HG03159 (cell line): Measurements from ENCODE around the gene VAV1.

Experiments used
- ATAC-seq: cut with Tn5 transposase; IDR thresholded peaks from one replicate; pipeline ENCODE4 v1.9.1; 2021; ENCODE audit warnings: mild to moderate bottlenecking, moderate library complexity; ENCODE audit not compliant: unreplicated experiment

Gene VAV1, protein sequence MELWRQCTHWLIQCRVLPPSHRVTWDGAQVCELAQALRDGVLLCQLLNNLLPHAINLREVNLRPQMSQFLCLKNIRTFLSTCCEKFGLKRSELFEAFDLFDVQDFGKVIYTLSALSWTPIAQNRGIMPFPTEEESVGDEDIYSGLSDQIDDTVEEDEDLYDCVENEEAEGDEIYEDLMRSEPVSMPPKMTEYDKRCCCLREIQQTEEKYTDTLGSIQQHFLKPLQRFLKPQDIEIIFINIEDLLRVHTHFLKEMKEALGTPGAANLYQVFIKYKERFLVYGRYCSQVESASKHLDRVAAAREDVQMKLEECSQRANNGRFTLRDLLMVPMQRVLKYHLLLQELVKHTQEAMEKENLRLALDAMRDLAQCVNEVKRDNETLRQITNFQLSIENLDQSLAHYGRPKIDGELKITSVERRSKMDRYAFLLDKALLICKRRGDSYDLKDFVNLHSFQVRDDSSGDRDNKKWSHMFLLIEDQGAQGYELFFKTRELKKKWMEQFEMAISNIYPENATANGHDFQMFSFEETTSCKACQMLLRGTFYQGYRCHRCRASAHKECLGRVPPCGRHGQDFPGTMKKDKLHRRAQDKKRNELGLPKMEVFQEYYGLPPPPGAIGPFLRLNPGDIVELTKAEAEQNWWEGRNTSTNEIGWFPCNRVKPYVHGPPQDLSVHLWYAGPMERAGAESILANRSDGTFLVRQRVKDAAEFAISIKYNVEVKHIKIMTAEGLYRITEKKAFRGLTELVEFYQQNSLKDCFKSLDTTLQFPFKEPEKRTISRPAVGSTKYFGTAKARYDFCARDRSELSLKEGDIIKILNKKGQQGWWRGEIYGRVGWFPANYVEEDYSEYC

DNA sequence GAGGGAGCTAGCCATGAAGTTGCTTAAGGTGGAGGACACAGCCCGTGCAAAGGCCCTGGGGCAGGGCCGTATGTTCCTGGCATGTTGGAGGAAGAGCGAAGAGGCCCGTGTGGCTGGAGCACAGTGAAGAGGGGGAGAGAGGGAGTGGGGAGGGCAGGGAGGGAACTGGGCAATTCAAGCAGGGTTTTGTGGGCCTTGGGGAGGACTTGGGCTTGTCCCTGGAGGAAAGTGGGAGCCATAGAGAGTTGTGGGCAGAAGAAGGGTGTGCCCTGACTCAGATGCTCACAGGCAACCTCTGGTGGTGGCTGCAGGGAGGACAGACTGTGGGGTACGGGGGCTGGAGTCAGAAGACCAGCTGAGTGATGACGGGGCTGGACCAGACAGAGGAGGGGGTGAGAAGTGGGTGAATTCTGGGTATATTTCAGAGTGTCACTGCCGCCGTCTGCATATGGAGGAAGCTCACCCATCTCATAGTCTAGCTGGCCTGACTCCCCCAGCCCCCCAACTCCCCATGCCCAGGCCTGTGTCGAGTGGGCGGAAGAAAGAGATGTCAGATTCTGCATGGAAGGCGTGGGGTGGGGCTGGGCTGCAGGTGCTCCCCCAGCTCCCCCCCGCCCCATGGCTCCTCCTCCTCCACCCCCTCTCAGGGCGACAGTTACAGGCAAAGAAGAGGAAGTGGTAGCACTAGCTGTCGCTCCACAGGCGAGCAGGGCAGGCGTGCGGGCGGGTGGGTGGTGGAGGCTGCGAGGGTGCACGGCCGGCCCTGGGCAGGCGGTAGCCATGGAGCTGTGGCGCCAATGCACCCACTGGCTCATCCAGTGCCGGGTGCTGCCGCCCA is at the start of gene VAV1:
VAV1 (plus strand) TSS at position 681 of the 838 bp plus-strand sequence; CDS start at position 781, 100 bp downstream.
- peak; percentile 42 for ATAC-seq

DNA sequence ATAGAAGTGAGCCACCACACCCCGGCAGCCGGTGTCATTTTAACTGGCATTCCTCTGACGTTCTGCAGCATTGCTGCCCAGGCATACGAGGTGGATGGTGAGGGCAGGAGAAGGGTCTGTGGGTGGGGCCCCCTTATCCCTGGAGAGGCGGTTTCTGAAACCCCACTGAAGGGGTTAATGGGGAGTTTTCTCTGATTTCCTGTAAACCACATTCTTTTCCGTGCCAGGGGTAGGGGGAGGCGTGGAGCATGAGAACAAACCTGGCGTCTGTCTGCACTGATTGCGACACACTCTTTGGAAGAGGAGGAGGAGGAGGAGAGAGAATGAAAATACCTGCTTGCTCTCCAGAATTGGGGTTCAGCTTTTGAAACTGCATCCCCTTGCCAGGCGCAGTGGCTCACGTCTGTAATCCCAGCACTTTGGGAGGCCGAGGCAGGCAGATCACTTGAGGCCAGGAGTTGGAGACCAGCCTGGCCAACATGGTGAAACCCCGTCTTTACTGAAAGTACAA is 49.3 kb upstream of the VAV1 start:
- no peak for ATAC-seq

DNA sequence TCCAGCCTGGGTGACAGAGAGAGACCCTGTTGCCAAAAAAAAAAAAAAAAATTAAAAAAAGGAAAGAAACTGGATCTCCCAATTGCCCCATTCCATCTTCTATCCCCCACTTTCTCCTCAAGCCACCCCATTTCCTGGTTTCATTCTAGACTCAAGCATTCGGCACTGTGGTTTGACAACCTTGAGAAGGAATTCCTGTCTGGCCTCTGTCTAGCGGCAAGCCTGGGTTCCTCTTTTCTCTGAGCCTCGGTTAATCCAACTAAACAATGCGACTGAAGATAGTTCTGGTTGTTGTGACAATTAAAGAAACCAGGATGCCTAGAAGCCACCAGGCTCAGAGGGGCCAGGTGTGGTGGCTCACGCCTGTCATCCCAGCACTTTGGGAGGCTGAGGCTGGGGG is 48.8 kb upstream of the VAV1 start:
- ATAC-seq: no peak

DNA sequence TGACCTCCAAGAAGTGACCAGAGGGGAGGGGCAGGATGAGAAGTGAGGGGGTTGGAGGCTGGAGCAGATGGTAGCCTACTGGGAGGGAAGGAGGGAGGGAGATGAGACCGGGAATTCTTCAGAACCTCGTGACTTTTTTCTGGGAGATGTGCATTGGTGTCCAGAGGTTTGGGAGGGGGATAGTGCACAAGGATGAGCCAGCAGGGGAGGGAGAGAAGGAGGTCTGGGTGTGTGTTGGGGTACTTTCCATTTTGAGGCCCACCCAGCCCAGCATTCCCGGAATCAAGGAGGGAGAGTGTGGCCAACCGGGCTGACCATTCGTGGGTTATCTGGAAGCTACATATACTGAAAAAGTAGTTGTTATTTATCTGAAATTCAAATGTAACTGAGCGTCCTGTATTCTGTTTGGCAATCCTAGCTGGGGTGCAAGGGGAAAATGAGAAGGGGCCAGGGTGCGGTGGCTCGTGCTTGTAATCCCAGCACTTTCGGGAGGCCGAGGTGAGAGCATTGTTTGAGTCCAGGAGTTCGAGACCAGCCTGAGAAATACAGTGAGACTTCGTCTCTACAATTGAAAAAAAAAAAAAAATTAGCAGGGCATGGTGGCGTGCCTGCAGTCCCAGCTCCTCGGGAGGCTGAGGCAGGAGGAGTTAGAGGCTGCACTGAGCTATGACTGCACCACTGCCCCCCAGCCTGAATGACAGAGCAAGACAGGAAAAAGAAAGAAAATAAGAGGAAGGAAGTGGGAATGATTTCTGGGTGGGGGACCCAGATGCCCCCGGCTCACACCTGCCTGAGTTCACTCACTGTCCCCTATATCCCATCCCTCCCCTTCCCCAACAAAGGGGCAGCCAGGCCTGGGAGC is 47.6 kb upstream of the VAV1 start:
- no peak for ATAC-seq

DNA sequence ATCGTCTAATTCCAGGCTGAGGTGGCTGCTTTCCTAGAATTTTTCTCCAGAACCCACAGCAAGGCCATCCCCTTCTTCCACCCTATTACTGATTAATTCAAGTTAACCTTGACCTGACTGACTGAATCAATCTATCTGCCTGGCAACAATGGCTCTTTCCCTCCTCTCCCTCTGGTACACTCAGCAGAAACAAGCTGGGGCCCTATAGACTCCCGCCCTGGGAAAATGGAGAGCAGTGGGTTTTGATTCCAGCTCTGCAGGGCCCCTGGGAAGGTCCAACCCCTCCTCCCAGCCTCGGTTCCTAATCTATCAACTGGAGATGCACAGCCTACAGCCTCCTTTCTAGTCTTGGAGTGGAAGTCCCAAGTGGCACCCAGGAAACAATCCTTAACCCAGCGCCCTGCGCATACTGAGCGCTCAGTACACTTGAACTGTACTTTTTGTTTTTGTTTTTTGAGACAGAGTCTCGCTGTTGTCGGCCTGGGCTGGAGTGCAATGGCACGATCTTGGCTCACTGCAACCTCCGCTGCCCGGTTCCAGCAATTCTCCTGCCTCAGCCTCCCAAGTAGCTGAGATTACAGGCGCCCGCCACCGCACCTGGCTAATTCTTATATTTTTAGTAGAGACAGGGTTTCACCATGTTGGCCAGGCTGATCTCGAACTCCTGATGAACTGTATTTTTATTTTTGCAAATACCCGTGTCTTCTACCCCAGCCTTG is 46.8 kb upstream of the VAV1 start:
- no peak for ATAC-seq

DNA sequence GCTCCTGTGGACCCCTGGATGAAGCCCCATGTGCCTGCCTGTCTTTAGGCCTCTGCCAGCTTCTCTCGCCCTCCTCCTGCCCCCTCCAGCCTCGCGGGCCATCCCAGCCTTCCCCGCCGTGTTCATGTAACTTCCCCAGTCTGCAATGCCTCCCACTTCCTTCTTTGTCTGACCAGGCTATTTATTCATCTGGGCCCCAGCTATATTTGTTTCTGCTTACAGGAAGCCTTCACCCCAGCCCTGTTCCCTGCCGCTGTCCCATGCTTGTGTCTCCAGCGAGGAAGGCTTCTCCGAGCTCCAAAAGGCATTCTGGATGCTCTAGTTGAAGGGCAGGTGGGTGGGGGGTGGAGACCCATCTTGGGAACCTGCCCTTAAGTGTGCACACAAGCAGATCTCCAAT is 44.2 kb upstream of the VAV1 start:
- no peak for ATAC-seq

DNA sequence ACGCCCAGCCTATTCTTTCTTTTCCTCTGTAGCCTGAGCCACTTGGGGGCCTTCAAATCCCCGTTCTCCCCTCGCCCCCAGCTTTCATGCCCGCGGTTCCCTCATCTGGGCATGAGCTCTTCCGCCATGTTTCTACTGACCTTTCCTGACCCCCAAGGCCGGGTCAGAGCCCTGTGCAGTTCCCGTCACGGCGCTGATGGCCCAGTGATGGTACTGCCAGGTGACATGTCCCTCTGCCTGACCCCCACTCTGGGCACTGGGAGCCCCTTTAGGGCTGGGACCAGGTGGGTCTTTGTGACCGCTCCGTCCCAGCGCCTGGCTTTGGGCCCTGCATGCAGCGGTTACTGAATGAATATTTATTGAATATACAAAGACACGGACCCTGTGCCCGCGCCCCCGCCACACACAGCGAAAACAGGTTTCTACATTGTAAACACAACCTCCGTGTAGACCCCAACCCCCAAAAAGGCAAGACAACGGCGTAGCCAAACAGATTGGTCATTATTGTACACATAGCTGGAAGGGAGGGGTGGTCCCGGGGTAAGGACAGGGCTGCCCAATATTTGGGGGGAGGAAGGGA is 42.8 kb upstream of the VAV1 start:
- no peak for ATAC-seq

DNA sequence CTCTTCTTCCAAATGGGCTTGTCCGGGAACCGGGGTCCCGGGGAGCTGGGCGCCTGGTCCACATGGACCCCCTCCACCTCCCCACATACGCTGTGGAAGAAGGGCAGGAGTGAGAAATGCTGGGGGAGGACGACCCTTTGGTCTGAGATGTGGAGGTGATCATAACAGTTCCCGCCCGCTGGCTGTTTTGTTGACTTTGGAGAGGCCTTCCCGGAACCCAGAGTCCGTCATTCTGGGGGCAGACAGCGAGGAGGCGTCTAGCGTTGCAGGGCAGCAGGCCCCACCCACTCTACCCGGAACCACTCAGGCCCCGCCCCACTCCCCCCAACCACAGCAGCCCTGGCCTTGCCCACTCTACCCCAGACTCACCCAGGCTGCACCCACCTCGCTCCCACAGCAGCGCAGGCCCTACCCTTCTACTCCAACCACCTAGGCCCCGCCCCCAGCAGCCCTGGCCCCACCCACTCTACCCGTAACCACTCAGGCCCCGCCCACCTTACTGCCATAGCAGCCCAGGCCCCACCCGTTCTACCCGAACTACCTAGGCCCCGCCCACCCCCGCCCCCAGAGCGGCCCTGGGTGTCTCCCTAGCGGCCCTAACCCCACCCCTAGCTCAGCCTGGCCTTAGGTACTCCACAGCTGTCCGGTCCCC is 42.2 kb upstream of the VAV1 start:
- ATAC-seq: no peak

DNA sequence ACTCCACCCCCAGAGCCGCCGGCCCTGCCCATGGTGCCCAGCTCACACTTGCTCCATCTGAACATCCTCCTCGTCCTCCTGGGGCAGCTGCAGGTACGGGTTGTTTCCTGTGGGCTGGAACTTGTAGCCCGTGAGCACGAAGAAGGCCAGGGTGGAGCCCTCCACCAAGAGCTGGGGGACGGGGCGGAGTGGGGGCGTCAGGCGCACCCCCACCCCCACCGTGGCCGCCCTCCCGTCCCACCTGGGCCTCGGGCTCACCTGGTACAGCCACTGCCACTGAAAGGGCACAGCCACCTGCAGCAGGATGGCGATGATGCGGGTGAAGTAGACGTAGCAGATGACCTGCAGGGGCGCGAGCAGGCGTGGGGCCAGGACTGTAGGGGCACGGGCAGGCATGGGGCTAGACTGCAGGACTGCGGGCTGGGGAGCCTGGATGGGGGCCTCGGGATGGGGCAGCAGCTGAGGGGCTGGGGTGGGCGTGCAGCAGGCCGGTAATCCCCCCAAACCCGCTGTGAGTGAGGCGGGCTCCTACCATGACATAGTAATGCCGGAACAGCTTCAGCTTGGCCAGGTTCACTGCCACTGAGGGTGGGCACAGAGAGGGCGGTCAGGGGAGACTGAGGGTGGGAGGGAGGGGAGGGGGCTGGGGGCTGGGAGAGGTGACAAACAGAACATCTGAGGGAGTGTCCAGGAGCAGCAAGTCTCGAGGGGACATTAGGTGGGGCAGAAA is 41.4 kb upstream of the VAV1 start:
- no peak for ATAC-seq

DNA sequence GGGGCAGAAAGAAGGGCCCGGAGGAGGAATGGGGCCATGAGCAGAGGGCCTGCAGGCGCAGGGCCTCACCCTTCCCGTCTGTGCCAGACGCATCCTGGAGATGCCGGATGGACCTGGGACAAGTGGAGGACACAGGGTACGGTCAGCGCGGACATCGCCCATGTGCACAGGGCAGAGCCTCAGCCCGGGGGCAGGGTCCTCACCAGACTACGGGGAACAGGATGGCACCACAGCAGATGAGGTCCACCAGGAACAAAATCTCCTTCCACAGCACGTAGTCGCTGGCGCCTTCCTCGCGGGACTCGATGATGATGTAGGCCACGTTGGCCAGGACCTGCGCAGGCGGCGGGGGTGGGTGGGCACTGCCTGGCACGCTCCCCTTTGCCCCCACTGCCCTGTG is 40.7 kb upstream of the VAV1 start:
- no peak for ATAC-seq

DNA sequence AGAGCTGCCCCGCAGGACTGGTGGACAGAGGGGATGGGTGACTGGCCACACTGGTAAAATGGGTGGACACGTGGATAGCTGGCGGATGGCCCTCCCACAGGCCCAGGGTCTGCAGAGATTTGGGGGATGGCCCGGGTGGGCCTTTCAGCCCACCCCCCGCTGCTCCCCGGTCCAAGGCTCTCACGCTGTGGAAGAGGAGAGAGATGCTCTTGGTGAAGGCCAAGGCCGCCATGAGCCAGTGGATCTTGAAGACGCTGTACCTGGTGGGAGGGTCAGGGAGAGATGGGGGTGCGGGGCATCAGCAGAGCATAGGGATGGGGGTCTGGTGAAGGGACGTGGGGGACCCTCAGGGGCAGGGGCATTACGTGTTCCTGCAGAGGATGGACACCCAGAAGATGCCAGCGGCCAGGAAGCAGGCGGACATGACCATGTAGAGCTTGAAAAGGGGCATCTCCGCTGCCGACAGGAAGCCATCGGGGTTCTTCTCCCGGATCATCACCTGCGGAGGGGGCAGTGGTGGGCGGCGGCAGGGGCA is 39.6 kb upstream of the VAV1 start:
- ATAC-seq: no peak

DNA sequence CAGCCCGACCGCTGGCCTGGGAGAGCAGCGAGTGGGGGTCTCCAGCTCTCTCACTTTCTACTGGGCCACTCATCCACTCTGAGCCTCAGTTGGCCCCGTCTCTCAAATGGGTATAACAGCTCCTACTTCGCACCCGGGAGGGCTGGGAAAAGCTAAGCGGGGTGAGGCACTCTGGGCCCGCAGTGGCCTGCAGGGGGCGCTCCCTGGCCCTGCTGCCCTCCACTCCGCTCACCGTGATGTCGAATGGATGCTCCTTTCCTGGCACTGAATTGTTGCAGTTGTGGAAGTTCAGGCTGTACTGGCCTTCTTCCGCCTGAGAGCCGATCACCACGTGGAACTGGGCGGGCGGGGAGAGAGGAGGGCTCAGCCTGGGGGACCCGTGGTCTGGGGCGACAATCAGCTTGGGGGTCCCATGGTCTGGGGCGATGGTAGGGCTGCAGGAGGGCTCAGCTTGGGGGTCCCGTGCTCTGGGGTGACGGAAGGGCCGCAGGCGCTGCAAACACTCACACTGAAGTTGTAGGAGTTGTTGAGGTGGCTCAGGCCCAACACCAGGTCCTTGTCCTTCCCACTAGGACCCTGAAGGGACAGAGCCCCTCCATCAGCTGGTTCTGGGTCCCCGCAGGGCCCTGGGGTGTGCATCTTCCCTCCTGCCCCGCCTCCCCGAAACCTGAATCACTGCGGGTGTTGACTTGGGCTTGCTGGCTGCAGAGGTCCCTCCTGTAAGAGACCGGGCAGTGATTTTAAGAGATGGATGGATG is 39.0 kb upstream of the VAV1 start:
- no peak for ATAC-seq

DNA sequence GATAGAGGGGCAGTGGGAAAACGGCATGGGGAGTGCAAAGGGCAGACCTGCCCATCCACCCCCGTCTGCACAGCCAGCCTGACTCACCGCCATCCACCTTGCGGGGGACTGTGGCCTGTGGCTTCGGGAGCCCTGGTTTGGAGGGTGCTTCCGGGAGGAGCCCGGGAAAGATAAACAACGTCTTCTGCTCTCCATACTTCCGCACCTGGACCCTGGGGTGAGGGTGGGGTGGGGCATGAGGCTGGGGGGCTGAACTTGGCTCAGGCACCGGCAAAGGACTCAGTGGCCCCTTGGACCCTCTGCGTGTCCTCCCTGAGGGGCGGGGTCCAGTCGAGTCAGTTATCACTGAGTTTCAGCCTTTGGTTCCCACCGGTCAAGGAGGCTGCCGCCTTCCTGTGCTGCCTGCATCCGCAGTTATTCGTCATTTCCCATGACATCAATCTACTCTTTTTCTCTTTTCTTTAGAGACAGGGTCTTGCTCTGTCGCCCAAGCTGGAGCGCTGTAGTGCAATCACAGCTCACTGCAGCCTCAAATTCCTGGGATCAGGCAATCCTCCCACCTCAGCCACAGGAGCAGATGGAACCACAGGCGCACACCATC is 38.3 kb upstream of the VAV1 start:
- no peak for ATAC-seq

DNA sequence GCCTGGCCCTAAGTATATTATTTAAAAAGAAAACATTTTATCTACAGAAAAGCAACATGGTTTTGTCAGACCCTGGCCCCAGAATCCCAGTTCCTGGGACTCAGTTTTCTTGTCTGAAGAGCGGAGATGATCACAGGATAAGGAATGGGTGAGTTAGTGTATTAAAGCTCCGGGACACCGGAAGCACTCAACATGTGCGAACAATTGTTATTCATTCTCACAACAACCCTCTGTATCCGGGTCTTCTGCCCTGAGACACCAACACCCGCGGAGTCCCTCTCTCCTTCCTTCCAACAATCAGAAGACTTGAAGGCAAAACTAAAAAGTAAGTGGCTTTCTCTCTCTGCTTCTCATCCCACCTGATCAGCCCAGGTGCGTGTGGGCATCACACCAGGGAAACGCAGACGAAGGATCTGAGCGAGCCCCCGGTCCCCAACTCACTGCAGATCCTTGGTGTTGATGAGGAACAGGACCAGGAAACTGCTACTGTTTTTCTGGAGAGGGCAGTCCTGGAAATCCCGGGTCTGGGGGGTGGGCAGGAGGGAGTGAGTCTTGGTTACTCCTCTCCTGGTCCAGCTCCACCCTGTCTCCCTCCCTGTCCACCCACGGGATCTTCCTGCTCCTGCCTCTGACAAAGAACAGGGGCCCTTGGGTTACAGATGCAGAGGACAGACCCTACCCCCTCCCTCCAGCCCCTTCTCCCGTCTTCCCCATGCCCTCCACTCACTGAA is 37.2 kb upstream of the VAV1 start:
- no peak for ATAC-seq

DNA sequence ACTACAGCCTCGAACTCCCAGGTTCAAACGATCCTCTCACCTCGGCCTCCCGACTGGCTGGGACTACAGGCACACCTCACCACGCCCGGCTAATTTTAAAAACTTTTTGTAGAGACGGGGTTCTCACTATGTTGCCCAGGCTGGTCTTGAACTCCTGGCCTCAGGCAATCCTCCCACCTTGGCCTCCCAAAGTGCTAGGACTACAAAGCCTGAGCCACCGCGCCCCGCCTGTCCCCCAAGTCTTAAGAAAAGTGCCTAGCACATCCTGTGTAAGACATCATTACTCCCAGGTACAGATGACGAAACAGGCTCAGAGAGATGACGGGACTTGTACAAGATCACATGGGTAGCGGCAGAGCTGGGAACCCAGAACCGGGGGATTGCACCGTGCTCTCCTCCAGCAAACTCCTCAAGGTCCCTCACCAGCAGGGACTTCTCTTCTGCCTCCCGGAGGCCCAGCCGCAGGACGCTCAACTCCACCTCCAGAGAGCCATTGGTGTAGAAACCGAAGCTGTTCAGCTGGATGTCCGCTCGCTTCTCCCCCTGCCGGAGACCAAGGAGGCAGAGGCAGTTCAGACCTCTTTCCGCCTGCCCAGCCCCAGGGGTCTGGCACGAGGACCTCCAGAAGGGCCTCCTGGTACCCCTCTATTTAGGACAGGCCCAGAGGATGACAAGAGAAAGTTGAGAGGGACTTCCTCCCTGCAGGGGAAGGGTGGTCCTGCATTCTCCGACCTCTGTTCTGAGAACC is 36.2 kb upstream of the VAV1 start:
- no peak for ATAC-seq
